Measurements from ENCODE around the gene MT1B.
A peak's percentile ranks its signal among the peaks of the same experiment; 100 is the strongest.

The MT1B gene

GRCh38 chr16:56610017-56610608 lies 41.6 kb upstream of the MT1B start:
- Histone ChIP-seq H3K9me3 (ENCODE audit: low read length) (no peaks in the 10 kb centered on the region), H3K36me3 (ENCODE audit: insufficient read depth, low read length) (no peaks in the 10 kb centered on the region), H3K27me3 (ENCODE audit: control insufficient read depth in 1 of 2, insufficient read depth in 2 of 2, low read length in 2 of 2) (no peaks in the 10 kb centered on the region), H3K4me3 (ENCODE audit: low read depth in 1 of 2, low read length in 2 of 2) (peak overlapping the region; percentile 67 to 72), H3K27ac (ENCODE audit: low read depth, low read length) (peak overlapping the region; percentile 84), H3K4me1 (ENCODE audit: insufficient read depth, low read length) (peaks cover 41% of the 10 kb centered on the region), H3K9ac (ENCODE audit: low read length) (peak overlapping the region; percentile 49)

GRCh38 chr16:56610609-56611111 lies 41.0 kb upstream of the MT1B start:
- peaks cover 41% of the 10 kb centered on the region for H3K4me1 ChIP-seq (ENCODE audit: insufficient read depth, low read length)
- peak overlapping the region in 1 of 2 donors; percentile 72 for H3K4me3 ChIP-seq (ENCODE audit: low read depth in 1 of 2, low read length in 2 of 2)
- peak overlapping the region; percentile 84 for H3K27ac ChIP-seq (ENCODE audit: low read depth, low read length)
- no peak overlapping the region for H3K9ac ChIP-seq (ENCODE audit: low read length)
- no peaks in the 10 kb centered on the region for H3K36me3 ChIP-seq (ENCODE audit: insufficient read depth, low read length)
- no peaks in the 10 kb centered on the region for H3K9me3 ChIP-seq (ENCODE audit: low read length)
- no peaks in the 10 kb centered on the region for H3K27me3 ChIP-seq (ENCODE audit: control insufficient read depth in 1 of 2, insufficient read depth in 2 of 2, low read length in 2 of 2)

GRCh38 chr16:56611281-56611833 lies 40.3 kb upstream of the MT1B start:
- no peaks in the 10 kb centered on the region for H3K27me3 ChIP-seq (ENCODE audit: control insufficient read depth in 1 of 2, insufficient read depth in 2 of 2, low read length in 2 of 2)
- no peak overlapping the region for H3K9ac ChIP-seq (ENCODE audit: low read length)
- no peaks in the 10 kb centered on the region for H3K36me3 ChIP-seq (ENCODE audit: insufficient read depth, low read length)
- H3K9me3 ChIP-seq (ENCODE audit: low read length) = no peaks in the 10 kb centered on the region
- H3K27ac ChIP-seq (ENCODE audit: low read depth, low read length) = no peak overlapping the region
- no peak overlapping the region for H3K4me3 ChIP-seq (ENCODE audit: low read depth in 1 of 2, low read length in 2 of 2)
- peaks cover 39% of the 10 kb centered on the region for H3K4me1 ChIP-seq (ENCODE audit: insufficient read depth, low read length)

- H3K27me3 ChIP-seq (ENCODE audit: control insufficient read depth in 1 of 2, insufficient read depth in 2 of 2, low read length in 2 of 2) = no peaks in the 10 kb centered on the region
- no peak overlapping the region for H3K4me3 ChIP-seq (ENCODE audit: low read depth in 1 of 2, low read length in 2 of 2)
- no peak overlapping the region for H3K9ac ChIP-seq (ENCODE audit: low read length)
- no peak overlapping the region for H3K27ac ChIP-seq (ENCODE audit: low read depth, low read length)
- peaks cover 28% of the 10 kb centered on the region for H3K4me1 ChIP-seq (ENCODE audit: insufficient read depth, low read length)
- no peaks in the 10 kb centered on the region for H3K36me3 ChIP-seq (ENCODE audit: insufficient read depth, low read length)
- no peaks in the 10 kb centered on the region for H3K9me3 ChIP-seq (ENCODE audit: low read length)
Measured at GRCh38 chr16:56613706-56614105, 38.0 kb upstream of the MT1B start.

- Histone ChIP-seq H3K27ac (ENCODE audit: low read depth, low read length) (no peak overlapping the region), H3K4me3 (ENCODE audit: low read depth in 1 of 2, low read length in 2 of 2) (no peak overlapping the region), H3K9ac (ENCODE audit: low read length) (no peak overlapping the region), H3K4me1 (ENCODE audit: insufficient read depth, low read length) (peaks cover 25% of the 10 kb centered on the region), H3K36me3 (ENCODE audit: insufficient read depth, low read length) (no peaks in the 10 kb centered on the region), H3K9me3 (ENCODE audit: low read length) (no peaks in the 10 kb centered on the region), H3K27me3 (ENCODE audit: control insufficient read depth in 1 of 2, insufficient read depth in 2 of 2, low read length in 2 of 2) (no peaks in the 10 kb centered on the region)
Measured at GRCh38 chr16:56614549-56614991, 37.1 kb upstream of the MT1B start.

- Histone ChIP-seq H3K27ac (ENCODE audit: low read depth, low read length) (no peak overlapping the region), H3K27me3 (ENCODE audit: control insufficient read depth in 1 of 2, insufficient read depth in 2 of 2, low read length in 2 of 2) (no peaks in the 10 kb centered on the region), H3K4me1 (ENCODE audit: insufficient read depth, low read length) (peaks cover 17% of the 10 kb centered on the region), H3K9me3 (ENCODE audit: low read length) (no peaks in the 10 kb centered on the region), H3K4me3 (ENCODE audit: low read depth in 1 of 2, low read length in 2 of 2) (no peak overlapping the region), H3K9ac (ENCODE audit: low read length) (no peak overlapping the region), H3K36me3 (ENCODE audit: insufficient read depth, low read length) (no peaks in the 10 kb centered on the region)
Measured at GRCh38 chr16:56615353-56615752, 36.3 kb upstream of the MT1B start.

- H3K9ac ChIP-seq (ENCODE audit: low read length) = no peak overlapping the region
- H3K27me3 ChIP-seq (ENCODE audit: control insufficient read depth in 1 of 2, insufficient read depth in 2 of 2, low read length in 2 of 2) = no peaks in the 10 kb centered on the region
- peaks cover 8% of the 10 kb centered on the region for H3K4me1 ChIP-seq (ENCODE audit: insufficient read depth, low read length)
- H3K4me3 ChIP-seq (ENCODE audit: low read depth in 1 of 2, low read length in 2 of 2) = peak overlapping the region; percentile 49 to 50
- H3K9me3 ChIP-seq (ENCODE audit: low read length) = no peaks in the 10 kb centered on the region
- no peak overlapping the region for H3K27ac ChIP-seq (ENCODE audit: low read depth, low read length)
- H3K36me3 ChIP-seq (ENCODE audit: insufficient read depth, low read length) = no peaks in the 10 kb centered on the region
Measured at GRCh38 chr16:56616608-56617211, 35.0 kb upstream of the MT1B start.

- no peaks in the 10 kb centered on the region for H3K9me3 ChIP-seq (ENCODE audit: low read length)
- H3K4me3 ChIP-seq (ENCODE audit: low read depth in 1 of 2, low read length in 2 of 2) = peak overlapping the region; percentile 49 to 50
- H3K27me3 ChIP-seq (ENCODE audit: control insufficient read depth in 1 of 2, insufficient read depth in 2 of 2, low read length in 2 of 2) = no peaks in the 10 kb centered on the region
- peaks cover 8% of the 10 kb centered on the region for H3K4me1 ChIP-seq (ENCODE audit: insufficient read depth, low read length)
- H3K9ac ChIP-seq (ENCODE audit: low read length) = peak overlapping the region; percentile 80
- H3K27ac ChIP-seq (ENCODE audit: low read depth, low read length) = peak overlapping the region; percentile 23
- no peaks in the 10 kb centered on the region for H3K36me3 ChIP-seq (ENCODE audit: insufficient read depth, low read length)
Measured at GRCh38 chr16:56617212-56618085, 34.2 kb upstream of the MT1B start.

GRCh38 chr16:56618138-56618537 lies 33.5 kb upstream of the MT1B start:
- peak overlapping the region; percentile 80 for H3K9ac ChIP-seq (ENCODE audit: low read length)
- no peaks in the 10 kb centered on the region for H3K9me3 ChIP-seq (ENCODE audit: low read length)
- H3K27ac ChIP-seq (ENCODE audit: low read depth, low read length) = no peak overlapping the region
- H3K36me3 ChIP-seq (ENCODE audit: insufficient read depth, low read length) = no peaks in the 10 kb centered on the region
- H3K4me3 ChIP-seq (ENCODE audit: low read depth in 1 of 2, low read length in 2 of 2) = no peak overlapping the region
- no peaks in the 10 kb centered on the region for H3K27me3 ChIP-seq (ENCODE audit: control insufficient read depth in 1 of 2, insufficient read depth in 2 of 2, low read length in 2 of 2)
- H3K4me1 ChIP-seq (ENCODE audit: insufficient read depth, low read length) = peaks cover 8% of the 10 kb centered on the region

GRCh38 chr16:56620339-56620897 lies 31.3 kb upstream of the MT1B start:
- Histone ChIP-seq H3K27ac (ENCODE audit: low read depth, low read length) (no peak overlapping the region), H3K4me3 (ENCODE audit: low read depth in 1 of 2, low read length in 2 of 2) (no peak overlapping the region), H3K4me1 (ENCODE audit: insufficient read depth, low read length) (peaks cover 8% of the 10 kb centered on the region), H3K36me3 (ENCODE audit: insufficient read depth, low read length) (no peaks in the 10 kb centered on the region), H3K9ac (ENCODE audit: low read length) (no peak overlapping the region), H3K9me3 (ENCODE audit: low read length) (no peaks in the 10 kb centered on the region), H3K27me3 (ENCODE audit: control insufficient read depth in 1 of 2, insufficient read depth in 2 of 2, low read length in 2 of 2) (no peaks in the 10 kb centered on the region)

All from muscle layer of colon (tissue), 2 donors.